ENCODE measurements around the gene CXCR6. TPM values are rescaled to one million over a fixed set of nuclear protein-coding genes. Genes with fewer than 3 reads are reported as not detected.

CXCR6 gene
- total and polyA plus RNA-seq, 2 of the 8 experiments (the other 6 are each of a cell fraction or from before 2014, with no cell fraction given) = not detected

DNA sequence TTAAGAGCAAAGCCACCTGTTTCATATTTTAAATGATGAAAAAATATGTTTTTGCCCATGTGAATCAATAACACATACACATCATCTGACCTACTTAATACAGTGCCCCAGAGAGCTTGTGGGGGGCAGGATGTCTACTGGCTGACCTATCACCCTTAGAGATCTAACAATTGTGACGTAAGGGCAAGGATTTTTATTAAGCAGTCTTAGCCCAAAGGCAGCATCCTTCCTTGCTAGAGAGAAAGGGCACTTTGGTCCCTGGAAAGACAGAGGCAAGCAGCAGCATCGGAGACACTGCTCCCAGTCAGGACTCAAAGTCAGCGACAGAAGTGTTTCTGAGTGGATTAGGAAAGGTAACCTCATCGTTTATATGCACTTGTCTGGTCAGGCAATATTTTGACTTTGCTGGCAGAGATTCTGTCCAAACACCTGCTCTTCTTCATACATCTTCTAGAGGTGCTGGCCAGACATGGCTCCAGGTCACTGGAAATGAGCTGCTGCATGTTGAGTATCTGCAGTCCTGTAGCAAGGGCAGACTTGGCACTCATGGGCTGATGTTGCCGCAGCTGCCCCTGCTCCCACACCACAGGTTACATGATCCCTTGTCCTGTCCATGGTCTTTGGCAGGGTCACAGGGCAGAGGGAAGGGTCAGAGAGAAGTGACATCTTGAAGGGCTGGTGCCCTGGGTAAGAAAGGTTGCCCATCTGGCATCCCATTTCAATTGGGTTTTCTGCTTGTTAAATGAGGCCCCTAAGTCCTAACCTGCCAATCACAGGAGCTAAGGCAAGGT is 1.8 kb downstream of the CXCR6 start:
- DNase-seq (ENCODE audit: low read depth in 1 of 2, low spot score in 2 of 2) (no peak), FAIRE-seq (no peak)
- H2AFZ ChIP-seq (ENCODE audit: low read length) = no peak overlapping the region
- no peak overlapping the region for H2AK5ac ChIP-seq (ENCODE audit: low read depth, low read length)
- no peak overlapping the region for H2BK20ac ChIP-seq (ENCODE audit: low read length)
- H3K27me3 ChIP-seq (replicated peaks in 1 of 4; ENCODE audit: control insufficient read depth in 3 of 4, extremely low read depth in 1 of 4, insufficient read depth in 3 of 4, low read length in 3 of 4) = no peaks in the 10 kb centered on the region
- no peak overlapping the region for H3K4me3 ChIP-seq (ENCODE audit: extremely low read depth in 1 of 4, insufficient read depth in 2 of 4, low read depth in 3 of 4, low read length in 4 of 4)
- no peak overlapping the region for H3K27ac ChIP-seq (ENCODE audit: low read depth, low read length)
- H3K56ac ChIP-seq (replicated peaks; ENCODE audit: insufficient read length, low read depth, low read length) = no peak overlapping the region
- no peak overlapping the region for H3K18ac ChIP-seq (ENCODE audit: extremely low read depth, low read length)
- no peak overlapping the region for H3K14ac ChIP-seq (ENCODE audit: insufficient read length)
- H4K20me1 ChIP-seq (replicated peaks in 1 of 2; ENCODE audit: control insufficient read depth in 1 of 2, insufficient read depth in 2 of 2, low read length in 2 of 2) = peaks cover 1 to 4% of the 10 kb centered on the region in 2 experiments
- CTCF ChIA-PET (ENCODE audit: partially characterized antibody) = interaction anchor here (1.0 to 1.8 kb wide), 5 partner anchors 7 to 134 kb away, joined by 3 to 8 read pairs (median 3); no protein-coding TSS in a partner anchor
- H2BK12ac ChIP-seq (ENCODE audit: low read depth, low read length) = no peak overlapping the region
- TF ChIP-seq KDM1A (IDR thresholded peaks at IDR 0.05; ENCODE audit: borderline replicate concordance, low read length) (no peak), JUN (IDR thresholded peaks at IDR 0.05; ENCODE audit: low read depth, low read length) (no peak)
- H3K23ac ChIP-seq (ENCODE audit: insufficient read length) = no peak overlapping the region
- H3K36me3 ChIP-seq (ENCODE audit: control insufficient read depth in 2 of 4, insufficient read depth in 4 of 4, low read length in 3 of 4) = peaks cover 2 to 27% (median 23%) of the 10 kb centered on the region in 4 experiments; a peak in 6 of 8 replicates
- WGBS, 2 experiments (ENCODE audit: extremely low coverage in 1 of 2, insufficient coverage in 1 of 2, insufficient read length in 1 of 2, insufficient replicate concordance in 2 of 2, low coverage in 1 of 2, low lambda C conversion rate in 2 of 2, missing lambda C conversion rate in 1 of 2) = 87% methylated on average over 5 of the region's 5 CpGs; no CpG with 5 or more reads in 1 of the 2 experiments
- POLR2A ChIA-PET (ENCODE audit: partially characterized antibody) = no interaction called here
- no peaks in the 10 kb centered on the region for H3K79me1 ChIP-seq (ENCODE audit: low read depth, low read length)
- H3K4me1 ChIP-seq (replicated peaks in 1 of 4; ENCODE audit: control insufficient read depth in 3 of 4, insufficient read depth in 4 of 4, low read length in 3 of 4) = no peaks in the 10 kb centered on the region; a peak in 1 of 7 replicates
- no peak overlapping the region for H2BK15ac ChIP-seq (ENCODE audit: low read length)
- no peaks in the 10 kb centered on the region for H3K23me2 ChIP-seq (ENCODE audit: low read depth, low read length)
- H3K9me3 ChIP-seq (ENCODE audit: insufficient read depth in 2 of 2, low read depth in 1 of 2, low read length in 1 of 2) = no peaks in the 10 kb centered on the region
- no peak overlapping the region for H3K4me2 ChIP-seq (ENCODE audit: insufficient read depth in 1 of 2, low read depth in 2 of 2, low read length in 2 of 2)
- no peak overlapping the region for H3K9ac ChIP-seq (replicated peaks in 1 of 4; ENCODE audit: extremely low read depth in 1 of 4, low read depth in 3 of 4, low read length in 3 of 4)
- no peaks in the 10 kb centered on the region for H3K79me2 ChIP-seq (ENCODE audit: control insufficient read depth in 1 of 2, insufficient read depth in 2 of 2, low read length in 2 of 2)
- no peak overlapping the region for H4K91ac ChIP-seq (replicated peaks; ENCODE audit: insufficient read length, low read length)
- H4K5ac ChIP-seq (ENCODE audit: insufficient read length, low read depth, low read length) = no peak overlapping the region
- no peak overlapping the region for H4K8ac ChIP-seq (ENCODE audit: extremely low read depth, insufficient read depth, low read length)
- H3K4ac ChIP-seq (replicated peaks; ENCODE audit: insufficient read length, low read depth, low read length) = no peak overlapping the region
- no peak overlapping the region for H2BK120ac ChIP-seq (replicated peaks; ENCODE audit: low read depth, low read length)
- H2BK5ac ChIP-seq (ENCODE audit: low read depth, low read length) = no peak overlapping the region
